A673 (cell line): ENCODE data around the gene PHACTR3. TPM values are rescaled to one million over a fixed set of nuclear protein-coding genes. Genes with fewer than 3 reads are reported as not detected.

Experiments used
- BruUV-seq: library from RNA; stranded (reverse); fragments of 400-500 nt; replicated peaks from 2 replicates; lab custom pipeline; 2021; lab: Mats Ljungman, UMichigan
- CTCF ChIA-PET: fragments of 300-600 bp; sonication (Branson Sonifier 250); formaldehyde crosslinking; loops from one replicate; lab custom pipeline; 2022; ENCODE audit warnings: antibody characterized with exemption; lab: Charles Lee
- POLR2A ChIA-PET: fragments of 300-600 bp; sonication (Branson Sonifier 250); formaldehyde crosslinking; loops from one replicate; lab custom pipeline; 2022; ENCODE audit warnings: antibody characterized with exemption; ENCODE audit not compliant: low non-redundant PET; lab: Charles Lee
- DNase-seq: peaks from one replicate; pipeline ENCODE4 v3.0.0-alpha.2; 2015; ENCODE audit warnings: low spot score
- H3K27ac ChIP-seq: fragments of 200-600 bp; sonication (generic); 2 replicates; pipeline ENCODE4 v1.5.1; 2016; ENCODE audit warnings: mixed run types, low read depth, mild to moderate bottlenecking, mixed read lengths, antibody characterized with exemption, low read length; ENCODE audit not compliant: poor library complexity, severe bottlenecking
- H3K27me3 ChIP-seq: fragments of 200-600 bp; sonication (generic); replicated peaks from 2 replicates; pipeline ENCODE4 v1.6.1; 2017; ENCODE audit warnings: mixed run types, low read depth, mild to moderate bottlenecking, mixed read lengths, antibody characterized with exemption, low read length; ENCODE audit not compliant: insufficient read depth, poor library complexity
- H3K36me3 ChIP-seq: fragments of 200-600 bp; sonication (generic); 2 replicates; pipeline ENCODE4 v1.6.1; 2016; ENCODE audit warnings: mixed run types, mild to moderate bottlenecking, mixed read lengths, antibody characterized with exemption, low read length; ENCODE audit not compliant: insufficient read depth, poor library complexity, severe bottlenecking
- H3K4me1 ChIP-seq: fragments of 200-600 bp; sonication (generic); 2 replicates; pipeline ENCODE4 v1.6.1; 2017; ENCODE audit warnings: mixed run types, mild to moderate bottlenecking, mixed read lengths, antibody characterized with exemption, low read length; ENCODE audit not compliant: insufficient read depth, poor library complexity, severe bottlenecking
- H3K4me3 ChIP-seq: fragments of 200-600 bp; sonication (generic); 2 replicates; pipeline ENCODE4 v1.5.1; 2016; ENCODE audit warnings: low read depth, mixed run types, mild to moderate bottlenecking, mixed read lengths, low read length; ENCODE audit not compliant: poor library complexity, severe bottlenecking
- H3K9me3 ChIP-seq: fragments of 200-600 bp; sonication (generic); 2 replicates; pipeline ENCODE4 v1.6.1; 2016; ENCODE audit warnings: mixed run types, low read depth, mild to moderate bottlenecking, mixed read lengths, antibody characterized with exemption, low read length; ENCODE audit not compliant: poor library complexity, severe bottlenecking
- CTCF ChIP-seq: fragments of 300-800, 200-600 bp; sonication (generic); conservative IDR thresholded peaks from 2 replicates; pipeline ENCODE4 v1.5.1; 2017; ENCODE audit warnings: low read depth, mild to moderate bottlenecking, antibody characterized with exemption, low read length, moderate library complexity, mixed read lengths
- EZH2 ChIP-seq: fragments of 200-600 bp; sonication (generic); IDR thresholded peaks from 2 replicates; pipeline ENCODE4 v1.6.1; 2017; ENCODE audit warnings: borderline replicate concordance, low read depth, mild to moderate bottlenecking, mixed read lengths, antibody characterized with exemption, low read length; ENCODE audit not compliant: poor library complexity, severe bottlenecking
- intact Hi-C: fragments of 100-400 bp; cut with micrococcal nuclease; formaldehyde crosslinking; loops from one replicate; pipeline ENCODE4 v1.10.0; 2022; ENCODE audit not compliant: unreplicated experiment
- total RNA-seq: library from RNA; stranded (reverse); gene quantifications from 2 replicates; pipeline ENCODE4 v1.2.3, GENCODE V29; 2021

PHACTR3 gene
- total RNA-seq, 1 experiment from 2014 or later, result 0.17 TPM

- CTCF ChIA-PET, result no interaction called here
These were observed 139.6 kb downstream of the PHACTR3 start for GRCh38 chr20:59743767-59744485.

DNA sequence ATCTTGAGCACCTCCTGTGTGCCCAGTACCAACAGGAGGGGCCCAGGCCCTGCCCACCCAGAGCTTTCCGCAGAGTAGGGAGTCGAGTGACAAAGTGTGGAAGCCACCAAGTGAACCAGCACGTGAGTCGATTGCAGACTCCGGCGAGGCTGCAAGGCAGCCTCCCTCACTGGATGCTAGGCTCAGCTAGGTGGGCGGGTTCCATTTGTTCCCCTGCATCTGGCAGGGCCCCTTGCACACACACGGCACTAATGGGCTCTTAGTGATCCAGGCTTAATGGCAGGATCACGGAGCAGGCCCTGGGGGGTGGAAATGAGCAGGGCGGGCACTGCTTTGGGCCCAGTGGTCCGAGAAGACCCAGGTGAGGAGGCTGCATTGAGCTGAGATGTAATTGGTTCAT lies 140.4 kb downstream of the PHACTR3 start:
- no peaks in the 10 kb centered on the region for H3K9me3 ChIP-seq
- no peaks in the 10 kb centered on the region for H3K36me3 ChIP-seq
- DNase-seq, result no peak
- intact Hi-C loops, result loop anchor here (5.0 kb wide), 1 partner anchor 227 kb away; no protein-coding TSS in a partner anchor
- CTCF ChIA-PET, result no interaction called here
- BruUV-seq, result no TSS peak
- H3K4me1 ChIP-seq, result no peaks in the 10 kb centered on the region
- H3K27ac ChIP-seq, result no peak overlapping the region
- TF ChIP-seq EZH2 (no peak), CTCF (no peak)
- peaks cover 14% of the 10 kb centered on the region for H3K27me3 ChIP-seq
- H3K4me3 ChIP-seq, result no peak overlapping the region
- POLR2A ChIA-PET, result no interaction called here

More at GRCh38 chr20:59743767-59744485, 139.6 kb downstream of the PHACTR3 start:
- H3K4me1 ChIP-seq, result no peaks in the 10 kb centered on the region
- intact Hi-C loops, result no loop called here
- DNase-seq, result peak; percentile 5
- POLR2A ChIA-PET, result no interaction called here
- H3K36me3 ChIP-seq, result no peaks in the 10 kb centered on the region
- H3K27me3 ChIP-seq, result peaks cover 7% of the 10 kb centered on the region
- H3K9me3 ChIP-seq, result no peaks in the 10 kb centered on the region
- H3K4me3 ChIP-seq, result no peak overlapping the region
- BruUV-seq, result no TSS peak
- no peak overlapping the region for H3K27ac ChIP-seq
- no peak for TF ChIP-seq EZH2
- TF ChIP-seq CTCF, result 0 out of 2 replicates have a peak, but pooled peaks have one; percentile 16

GRCh38 chr20:59745201-59745600 lies 140.9 kb downstream of the PHACTR3 start:
- Histone ChIP-seq H3K27ac (no peak overlapping the region), H3K4me3 (no peak overlapping the region), H3K9me3 (no peaks in the 10 kb centered on the region), H3K4me1 (no peaks in the 10 kb centered on the region), H3K27me3 (peaks cover 18% of the 10 kb centered on the region), H3K36me3 (no peaks in the 10 kb centered on the region)
- DNase-seq, result no peak
- TF ChIP-seq EZH2, result no peak
- TF ChIP-seq CTCF, result no peak
- ChIA-PET CTCF (no interaction called here), POLR2A (no interaction called here)
- intact Hi-C loops, result loop anchor here (5.0 kb wide), 1 partner anchor 228 kb away; no protein-coding TSS in a partner anchor
- BruUV-seq, result no TSS peak
